H1 (cell line): ENCODE measurements around the gene MYO16. TPM values are rescaled to one million over a fixed set of nuclear protein-coding genes. Genes with fewer than 3 reads are reported as not detected.

Experiments
- EGR1 ChIP-seq: IDR thresholded peaks from 2 replicates; pipeline ENCODE4 v1.6.1; 2011; ENCODE audit warnings: low read depth, low read length, borderline replicate concordance
- RAD21 ChIP-seq, 2 experiments: IDR thresholded peaks in 1 of 2; conservative IDR thresholded peaks in 1 of 2; 2 replicates each; pipeline ENCODE4 v1.6.1; 2011; ENCODE audit warnings: low read depth in 2 of 2, low read length in 2 of 2, improper control_type of control experiment in 1 of 2, inconsistent platforms in 1 of 2, mild to moderate bottlenecking in 1 of 2, moderate library complexity in 1 of 2
- RXRA ChIP-seq: IDR thresholded peaks from 2 replicates; pipeline ENCODE4 v1.6.1; 2011; ENCODE audit warnings: low read depth, mild to moderate bottlenecking, low read length, moderate library complexity; ENCODE audit not compliant: insufficient read depth
- polyA plus RNA-seq, 7 experiments: library from polyadenylated mRNA; depleted of rRNA in 3 of 7; stranded (reverse) in 5 of 7; unstranded in 2 of 7; fragments of >200 nt in 5 of 7; fragments of 200-250 nt in 2 of 7; gene quantifications; 1 replicate in 5 of 7; 2 replicates in 1 of 7; 4 replicates in 1 of 7; pipeline versions ENCODE4 v1.2.1 to v1.2.3, GENCODE V29; 2011 to 2013; ENCODE audit warnings: missing spikeins in 2 of 7, mixed read lengths in 2 of 7
- total RNA-seq: library from RNA; stranded (reverse); fragmentation: NEBNext Ultra II Directional; extraction: Animal tissue kit (Norgen Biotek cat#: 25700); gene quantifications from 2 replicates; pipeline ENCODE4 v1.2.1, GENCODE V29; 2021

MYO16 gene
- total and polyA plus RNA-seq, 2 of the 8 experiments (the other 6 are each of a cell fraction or from before 2014, with no cell fraction given) = 0.02 to 0.22 TPM

DNA sequence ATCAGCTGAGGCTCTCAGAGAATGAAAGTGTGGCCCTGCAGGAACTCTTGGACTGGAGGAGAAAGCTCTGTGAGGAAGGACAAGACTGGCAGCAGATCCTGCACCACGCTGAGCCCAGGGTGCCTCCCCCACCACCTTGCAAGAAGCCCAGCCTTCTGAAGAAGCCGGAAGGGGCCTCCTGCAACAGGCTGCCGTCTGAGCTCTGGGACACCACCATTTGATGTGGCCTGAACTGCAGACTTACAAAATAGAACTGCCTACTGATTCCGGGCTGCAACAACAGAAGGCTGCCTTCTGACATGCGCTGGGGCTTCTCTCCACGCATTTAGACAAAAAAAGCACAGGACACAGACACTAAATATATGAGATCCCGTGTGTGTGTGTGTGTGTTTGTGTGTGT is 577.2 kb downstream of the MYO16 start (continued):
- no peak for TF ChIP-seq RXRA
- TF ChIP-seq RAD21 (IDR thresholded peaks at IDR 0.05 in 1 of 2, conservative IDR thresholded peaks at IDR 0.05 in 1 of 2; ENCODE audit: low read depth in 2 of 2, low read length in 2 of 2) = no peak
- TF ChIP-seq EGR1 = no peak
- TF ChIP-seq, all 59 proteins: peak for 0
